ENCODE measurements around the gene CYP4A11.

DNA sequence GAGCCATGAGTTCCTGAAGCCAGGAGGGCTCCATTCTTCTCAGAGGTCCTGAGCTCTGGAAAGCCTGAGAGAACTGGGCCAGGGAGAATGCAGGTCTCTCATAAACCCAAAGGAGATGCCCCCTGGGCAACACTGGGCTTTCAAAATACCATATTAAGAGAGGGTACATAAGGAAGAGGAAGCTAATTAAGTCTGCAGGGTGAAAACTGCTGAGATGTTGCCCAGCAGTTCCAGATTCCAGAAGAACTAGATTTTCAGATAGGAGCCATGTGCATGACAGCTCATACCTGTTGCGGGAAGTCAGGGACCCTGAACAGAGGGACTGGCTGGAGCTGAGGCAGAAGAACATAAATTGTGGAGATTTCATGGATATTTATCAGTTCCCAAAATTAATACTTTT lies 40.9 kb downstream of the CYP4A11 start:
- TF ChIP-seq, protein P1, sequence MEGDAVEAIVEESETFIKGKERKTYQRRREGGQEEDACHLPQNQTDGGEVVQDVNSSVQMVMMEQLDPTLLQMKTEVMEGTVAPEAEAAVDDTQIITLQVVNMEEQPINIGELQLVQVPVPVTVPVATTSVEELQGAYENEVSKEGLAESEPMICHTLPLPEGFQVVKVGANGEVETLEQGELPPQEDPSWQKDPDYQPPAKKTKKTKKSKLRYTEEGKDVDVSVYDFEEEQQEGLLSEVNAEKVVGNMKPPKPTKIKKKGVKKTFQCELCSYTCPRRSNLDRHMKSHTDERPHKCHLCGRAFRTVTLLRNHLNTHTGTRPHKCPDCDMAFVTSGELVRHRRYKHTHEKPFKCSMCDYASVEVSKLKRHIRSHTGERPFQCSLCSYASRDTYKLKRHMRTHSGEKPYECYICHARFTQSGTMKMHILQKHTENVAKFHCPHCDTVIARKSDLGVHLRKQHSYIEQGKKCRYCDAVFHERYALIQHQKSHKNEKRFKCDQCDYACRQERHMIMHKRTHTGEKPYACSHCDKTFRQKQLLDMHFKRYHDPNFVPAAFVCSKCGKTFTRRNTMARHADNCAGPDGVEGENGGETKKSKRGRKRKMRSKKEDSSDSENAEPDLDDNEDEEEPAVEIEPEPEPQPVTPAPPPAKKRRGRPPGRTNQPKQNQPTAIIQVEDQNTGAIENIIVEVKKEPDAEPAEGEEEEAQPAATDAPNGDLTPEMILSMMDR (IDR thresholded peaks at IDR 0.05; ENCODE audit: extremely low read depth in 1 of 2, insufficient read depth in 1 of 2, low read depth in 1 of 2, low read length in 2 of 2) = no peak
- TF ChIP-seq, protein P2, sequence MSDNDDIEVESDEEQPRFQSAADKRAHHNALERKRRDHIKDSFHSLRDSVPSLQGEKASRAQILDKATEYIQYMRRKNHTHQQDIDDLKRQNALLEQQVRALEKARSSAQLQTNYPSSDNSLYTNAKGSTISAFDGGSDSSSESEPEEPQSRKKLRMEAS (IDR thresholded peaks at IDR 0.05; ENCODE audit: insufficient read depth, insufficient read length) = no peak
- no peak for TF ChIP-seq POLR2AphosphoS5 (IDR thresholded peaks at IDR 0.05; ENCODE audit: insufficient read depth, low read depth, low read length)
- no peak for TF ChIP-seq EZH2 (IDR thresholded peaks at IDR 0.05; ENCODE audit: borderline replicate concordance, low read depth, low read length, severe bottlenecking)
- no peak for TF ChIP-seq POLR2A (IDR thresholded peaks at IDR 0.05; ENCODE audit: low read depth, low read length)

All from endothelial cell of umbilical vein (primary cell).